Stomach (tissue), 9 donors: ENCODE results near the gene ATXN1. TPM values are rescaled to one million over a fixed set of nuclear protein-coding genes. Genes with fewer than 3 reads are reported as not detected.
A peak's percentile ranks its signal among the peaks of the same experiment; 100 is the strongest.

Experiments
- DNase-seq, 2 donors: peaks; one replicate each; pipeline versions ENCODE4 v3.0.0 to v3.0.0-alpha.2; 2013 to 2019
- H3K27ac ChIP-seq, 5 donors: fragments of 200-600 bp in 4 of 5; sonication (generic) in 4 of 5; one replicate each; pipeline ENCODE4 v1.5.1; 2013 to 2019; ENCODE audit warnings: mild to moderate bottlenecking in 1 of 5, moderate library complexity in 1 of 5
- H3K27me3 ChIP-seq, 3 donors: fragments of 200-600 bp; sonication (generic); one replicate each; pipeline ENCODE4 v1.5.1; 2017 to 2019; ENCODE audit warnings: mixed run types in 1 of 3
- H3K36me3 ChIP-seq, 4 donors: fragments of 200-600 bp; sonication (generic); 1 replicate in 3 of 4; 2 replicates in 1 of 4; pipeline ENCODE4 v1.5.1; 2016 to 2019
- H3K4me1 ChIP-seq, 4 donors: fragments of 200-600 bp; sonication (generic); one replicate each; pipeline ENCODE4 v1.5.1; 2016 to 2019
- H3K4me3 ChIP-seq, 4 donors: fragments of 200-600 bp; sonication (generic) in 3 of 4; one replicate each; pipeline ENCODE4 v1.5.1; 2016 to 2019; ENCODE audit warnings: mild to moderate bottlenecking in 1 of 4
- H3K9me3 ChIP-seq, 4 donors: fragments of 200-600 bp; sonication (generic); one replicate each; pipeline ENCODE4 v1.5.1; 2016 to 2019
- EP300 ChIP-seq: sonication (generic); formaldehyde crosslinking; IDR thresholded peaks from one replicate; pipeline ENCODE4 v1.6.1; 2017; ENCODE audit warnings: antibody characterized with exemption
- POLR2A ChIP-seq, 4 donors: fragments of 450-650 bp; IDR thresholded peaks; one replicate each; pipeline ENCODE4 v1.6.1; 2016; ENCODE audit warnings: antibody characterized with exemption in 4 of 4, control low read depth in 2 of 4, mild to moderate bottlenecking in 1 of 4, moderate library complexity in 1 of 4
- POLR2AphosphoS5 ChIP-seq, 3 donors: sonication (generic); formaldehyde crosslinking; IDR thresholded peaks; one replicate each; pipeline ENCODE4 v1.6.1; 2016; ENCODE audit warnings: antibody characterized with exemption in 3 of 3
- WGBS, 5 donors: extraction: QIAGEN DNeasy Blood & Tissue Kit in 3 of 5; methylation state at CpG; one replicate each; pipeline versions ENCODE4 v1.1.5 to v1.1.7; 2013 to 2018; 5-methylcytosine and 5-hydroxymethylcytosine counted together
- intact Hi-C: fragments of 100-400 bp; cut with DNase I; formaldehyde crosslinking; loops from one replicate; pipeline ENCODE4 v1.15.1; 2023; ENCODE audit warnings: low total_unique reads
- polyA plus RNA-seq, 3 donors: library from polyadenylated mRNA; stranded (reverse); fragments of 200-250 nt; gene quantifications; one replicate each; pipeline ENCODE4 v1.2.3, GENCODE V29; 2013
- total RNA-seq, 5 donors: library from RNA; depleted of rRNA; stranded (reverse); fragments of >200 nt; gene quantifications; one replicate each; pipeline versions ENCODE4 v1.1.0 to v1.2.3, GENCODE V29; 2014 to 2016
- TF ChIP-seq, protein P1 (sequence below), 7 experiments: fragments of 450-650 bp in 4 of 7; fragments of 200-600 bp in 3 of 7; sonication (generic) in 3 of 7; IDR thresholded peaks; one replicate each; pipeline ENCODE4 v1.5.1; 2016 to 2019; ENCODE audit warnings: antibody characterized with exemption in 7 of 7, control low read depth in 2 of 7, mild to moderate bottlenecking in 1 of 7
- donor health status: healthy with polysubstance abuse.
- donor health status: Bipolar disorder and iron deficiency.
- donor health status: healthy.

The ATXN1 gene
- total and polyA plus RNA-seq, 8 donors: 5.2 to 106 (median 39.0) TPM

DNA sequence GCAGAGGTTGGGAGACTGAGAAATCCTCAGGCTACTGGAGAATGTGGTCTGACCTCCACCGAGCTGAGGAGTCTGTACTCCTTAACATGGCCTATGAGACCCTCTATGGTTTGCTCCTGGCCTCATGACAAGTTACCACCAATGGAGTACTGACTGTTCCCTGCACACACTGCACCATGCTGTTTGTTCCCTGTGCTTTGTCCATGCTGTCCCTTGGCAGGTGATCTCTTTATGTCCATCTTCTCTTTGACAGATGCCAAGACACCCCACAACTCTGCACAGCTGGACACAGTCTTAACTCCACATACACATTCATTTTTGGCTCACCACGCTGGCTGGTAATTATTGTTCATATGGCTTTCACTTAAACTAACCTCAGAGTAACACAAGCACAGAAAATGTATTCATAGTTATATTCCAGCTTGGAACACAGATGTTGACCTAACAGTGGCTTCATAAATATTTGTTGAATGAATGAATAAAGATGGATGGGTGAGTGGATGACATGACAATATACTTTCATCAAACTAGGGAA, 258.0 kb downstream of the ATXN1 start:
- peaks cover 0 to 27% (median 10%) of the 10 kb centered on the region in 4 donors for H3K4me1 ChIP-seq
- no peaks in the 10 kb centered on the region for H3K27me3 ChIP-seq
- no peak for TF ChIP-seq EP300
- TF ChIP-seq, protein P1, sequence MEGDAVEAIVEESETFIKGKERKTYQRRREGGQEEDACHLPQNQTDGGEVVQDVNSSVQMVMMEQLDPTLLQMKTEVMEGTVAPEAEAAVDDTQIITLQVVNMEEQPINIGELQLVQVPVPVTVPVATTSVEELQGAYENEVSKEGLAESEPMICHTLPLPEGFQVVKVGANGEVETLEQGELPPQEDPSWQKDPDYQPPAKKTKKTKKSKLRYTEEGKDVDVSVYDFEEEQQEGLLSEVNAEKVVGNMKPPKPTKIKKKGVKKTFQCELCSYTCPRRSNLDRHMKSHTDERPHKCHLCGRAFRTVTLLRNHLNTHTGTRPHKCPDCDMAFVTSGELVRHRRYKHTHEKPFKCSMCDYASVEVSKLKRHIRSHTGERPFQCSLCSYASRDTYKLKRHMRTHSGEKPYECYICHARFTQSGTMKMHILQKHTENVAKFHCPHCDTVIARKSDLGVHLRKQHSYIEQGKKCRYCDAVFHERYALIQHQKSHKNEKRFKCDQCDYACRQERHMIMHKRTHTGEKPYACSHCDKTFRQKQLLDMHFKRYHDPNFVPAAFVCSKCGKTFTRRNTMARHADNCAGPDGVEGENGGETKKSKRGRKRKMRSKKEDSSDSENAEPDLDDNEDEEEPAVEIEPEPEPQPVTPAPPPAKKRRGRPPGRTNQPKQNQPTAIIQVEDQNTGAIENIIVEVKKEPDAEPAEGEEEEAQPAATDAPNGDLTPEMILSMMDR (IDR thresholded peaks at IDR 0.05): no peak
- TF ChIP-seq POLR2A (IDR thresholded peaks at IDR 0.05): no peak
- no peak for DNase-seq
- no peak overlapping the region for H3K4me3 ChIP-seq
- no peak overlapping the region for H3K27ac ChIP-seq
- intact Hi-C loops: no loop called here
- no peaks in the 10 kb centered on the region for H3K9me3 ChIP-seq
- WGBS, 5 donors: 83 to 97% (median 91%) methylated on average over 2 of the region's 2 CpGs
- no peaks in the 10 kb centered on the region for H3K36me3 ChIP-seq

DNA sequence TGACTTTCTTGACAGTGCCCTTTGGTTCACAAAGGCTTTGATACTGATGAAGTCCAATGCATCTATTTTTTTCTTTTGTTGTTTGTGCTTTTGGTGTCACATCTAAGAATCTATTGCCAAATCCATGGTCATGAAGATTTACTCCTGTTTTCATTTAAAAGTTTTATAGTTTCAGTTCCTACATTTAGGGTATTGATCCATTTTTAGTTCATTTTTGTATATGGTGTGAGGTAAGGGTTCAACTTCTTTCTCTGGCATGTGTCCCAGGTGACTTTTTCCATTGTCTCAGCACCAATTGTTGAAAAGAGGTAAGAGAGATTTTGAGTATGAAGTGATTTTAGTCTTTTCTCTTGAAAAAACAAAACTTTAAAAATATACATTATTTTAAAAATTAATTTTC, 262.3 kb downstream of the ATXN1 start:
- H3K27ac ChIP-seq: no peak overlapping the region
- intact Hi-C loops: no loop called here
- no peak for DNase-seq

DNA sequence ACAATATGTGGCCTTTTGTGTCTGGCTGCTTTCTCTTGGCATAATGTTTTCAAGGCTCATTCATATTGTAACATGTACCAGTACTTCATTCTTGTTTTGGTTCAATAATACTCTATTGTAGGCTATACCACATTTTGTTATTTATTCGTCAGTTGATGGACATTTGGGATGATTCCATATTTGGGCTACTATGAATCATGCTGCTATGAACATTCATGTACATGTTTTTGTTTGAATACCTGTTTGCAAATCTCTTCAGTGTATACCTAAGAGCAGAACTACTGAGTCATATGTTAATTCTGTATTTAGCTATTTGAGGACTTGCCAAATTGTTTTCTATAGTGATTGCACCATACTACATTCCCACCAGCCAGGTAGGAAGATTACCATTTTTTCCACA, 263.0 kb downstream of the ATXN1 start:
- Histone ChIP-seq H3K4me1 (peaks cover 0 to 26% (median 6%) of the 10 kb centered on the region in 4 donors), H3K36me3 (no peaks in the 10 kb centered on the region), H3K27me3 (no peaks in the 10 kb centered on the region), H3K27ac (no peak overlapping the region), H3K4me3 (no peak overlapping the region), H3K9me3 (no peaks in the 10 kb centered on the region)
- TF ChIP-seq POLR2A (IDR thresholded peaks at IDR 0.05) (no peak), POLR2AphosphoS5 (IDR thresholded peaks at IDR 0.05) (no peak), EP300 (no peak)
- TF ChIP-seq, protein P1 (IDR thresholded peaks at IDR 0.05): no peak
- 66 to 90% (median 79%) methylated on average over 1 of the region's 1 CpG for WGBS, 5 donors
- no peak for DNase-seq
- intact Hi-C loops: no loop called here

More for the DNA sequence above, 262.3 kb downstream of the ATXN1 start:
- Histone ChIP-seq H3K9me3 (no peaks in the 10 kb centered on the region), H3K4me1 (peaks cover 0 to 20% (median 8%) of the 10 kb centered on the region in 4 donors), H3K27me3 (no peaks in the 10 kb centered on the region), H3K36me3 (no peaks in the 10 kb centered on the region), H3K4me3 (no peak overlapping the region)
- TF ChIP-seq, protein P1 (IDR thresholded peaks at IDR 0.05): no peak

DNA sequence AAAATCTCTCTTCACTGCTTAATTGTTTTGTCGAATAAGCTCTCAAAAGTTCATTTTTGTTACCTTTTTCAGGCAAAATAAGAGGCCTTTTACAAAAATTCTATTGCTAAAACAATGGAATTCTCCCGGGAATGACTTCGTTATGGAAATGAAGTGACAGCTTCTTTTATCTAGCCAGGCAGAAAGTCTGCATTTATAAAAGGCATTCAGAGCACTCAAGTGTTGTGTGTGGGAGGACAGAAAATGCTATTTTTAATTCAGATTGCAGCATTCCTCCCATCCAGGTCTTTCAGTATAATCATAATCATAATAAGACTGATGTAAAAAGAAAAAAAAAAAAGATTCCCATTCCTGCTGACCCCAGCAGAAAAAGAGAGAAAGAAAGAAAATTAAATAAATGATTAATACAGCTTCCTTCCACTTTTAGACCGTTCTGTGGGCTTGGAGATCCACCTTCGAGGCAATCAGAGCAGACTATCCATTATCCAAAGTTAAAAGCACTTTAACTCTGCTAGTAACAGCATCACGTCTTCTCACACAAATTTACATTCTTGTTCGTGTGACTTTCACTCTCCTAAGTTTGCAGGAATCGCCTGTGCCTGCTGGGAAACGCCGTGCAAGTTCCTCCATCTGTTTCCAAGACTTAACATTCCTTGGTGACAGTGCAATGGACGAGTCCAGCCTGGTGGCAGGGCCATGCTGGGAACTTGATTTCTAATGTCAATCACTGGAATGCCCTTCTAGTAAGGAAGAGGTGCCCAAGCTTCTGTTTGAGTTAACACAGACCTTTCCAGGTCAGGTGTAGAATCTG, 264.1 kb downstream of the ATXN1 start:
- H3K27ac ChIP-seq: no peak overlapping the region
- TF ChIP-seq, protein P1 (IDR thresholded peaks at IDR 0.05): no peak
- no peak for TF ChIP-seq POLR2A (IDR thresholded peaks at IDR 0.05)
- TF ChIP-seq POLR2AphosphoS5 (IDR thresholded peaks at IDR 0.05): peak in 1 of 3 donors; percentile 38
- intact Hi-C loops: no loop called here
- peak in 1 of 2 donors; percentile 37 for DNase-seq
- H3K36me3 ChIP-seq: no peaks in the 10 kb centered on the region
- no peak overlapping the region for H3K4me3 ChIP-seq
- 64 to 87% (median 73%) methylated on average over 11 of the region's 11 CpGs for WGBS, 5 donors
- no peaks in the 10 kb centered on the region for H3K9me3 ChIP-seq
- peaks cover 0 to 26% (median 6%) of the 10 kb centered on the region in 4 donors for H3K4me1 ChIP-seq
- no peaks in the 10 kb centered on the region for H3K27me3 ChIP-seq
